NCI-H446 (cell line): ENCODE data around the gene CARMIL3.

ENCODE experiments used
- DNase-seq, 2 experiments: peaks; one replicate each; lab custom pipeline; 2025; lab: John Stamatoyannopoulos, UW

Gene CARMIL3

GRCh38 chr14:24062216-24062980, 10.6 kb downstream of the CARMIL3 start:
- no peak for DNase-seq

GRCh38 chr14:24063263-24063836, 11.5 kb downstream of the CARMIL3 start:
- DNase-seq: no peak

DNA sequence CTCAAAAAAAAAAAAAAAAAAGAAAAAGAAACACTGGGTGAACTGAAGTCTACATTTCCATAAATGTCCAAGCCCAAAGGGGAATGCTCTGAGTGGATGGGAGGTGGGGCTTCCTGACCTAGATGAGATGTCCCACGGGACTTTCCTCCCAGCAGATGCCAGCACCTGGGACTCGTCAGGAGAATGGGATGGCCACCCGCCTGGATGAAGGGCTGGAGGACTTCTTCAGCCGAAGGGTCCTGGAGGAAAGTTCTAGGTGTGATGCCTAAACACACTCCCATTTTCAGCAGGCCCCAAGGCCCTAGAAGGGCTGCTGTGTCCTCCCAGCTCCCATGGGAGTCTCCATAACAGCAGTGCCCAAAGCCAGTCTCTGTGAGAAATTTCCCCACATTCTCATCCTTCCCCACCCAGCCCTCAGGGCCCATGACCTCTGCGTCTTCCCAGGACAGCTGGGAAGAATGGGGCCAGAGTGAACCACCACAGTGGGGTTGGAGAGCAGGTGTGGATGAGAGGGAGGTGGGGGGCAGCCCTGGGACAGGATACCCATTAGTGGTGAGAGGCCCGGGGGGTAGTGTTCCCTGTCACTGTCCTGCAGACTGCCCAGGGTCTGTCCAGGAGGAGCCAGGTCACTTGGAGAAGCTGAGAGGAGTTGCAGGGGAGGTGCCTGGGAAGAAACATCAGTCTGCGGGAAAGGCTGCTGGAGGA, 12.4 kb downstream of the CARMIL3 start:
- no peak for DNase-seq

- no peak for DNase-seq
Observed at GRCh38 chr14:24064856-24065255, 13.0 kb downstream of the CARMIL3 start.

DNA sequence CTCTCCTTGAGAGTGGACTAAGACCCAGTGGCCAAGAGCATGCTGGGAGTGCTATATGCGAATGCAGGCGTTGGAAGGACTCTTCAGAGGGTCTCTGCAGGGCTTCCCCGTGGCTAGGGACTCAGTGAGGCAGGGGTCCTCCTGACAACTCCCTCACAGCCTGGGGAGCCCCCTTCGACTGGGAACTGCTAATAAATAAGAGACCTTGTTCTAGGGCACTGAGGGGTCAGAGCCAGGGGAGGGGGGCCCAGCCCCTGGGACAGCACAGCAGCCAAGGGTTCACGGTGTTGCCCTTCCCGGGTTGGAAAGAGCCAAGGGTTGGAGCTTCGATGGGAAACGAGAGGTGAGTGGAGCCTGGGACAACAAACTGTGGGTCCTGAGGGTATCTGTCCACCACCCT, 13.6 kb downstream of the CARMIL3 start:
- no peak for DNase-seq

GRCh38 chr14:24066496-24067132, 14.8 kb downstream of the CARMIL3 start:
- DNase-seq: no peak

- no peak for DNase-seq
Observed at GRCh38 chr14:24067133-24068082, 15.6 kb downstream of the CARMIL3 start.

GRCh38 chr14:24068711-24069410, 17.1 kb downstream of the CARMIL3 start:
- no peak for DNase-seq

- no peak for DNase-seq
Observed at GRCh38 chr14:24069411-24069735, 17.6 kb downstream of the CARMIL3 start.

- no peak for DNase-seq
Observed at GRCh38 chr14:24070285-24071143, 18.7 kb downstream of the CARMIL3 start.

DNA sequence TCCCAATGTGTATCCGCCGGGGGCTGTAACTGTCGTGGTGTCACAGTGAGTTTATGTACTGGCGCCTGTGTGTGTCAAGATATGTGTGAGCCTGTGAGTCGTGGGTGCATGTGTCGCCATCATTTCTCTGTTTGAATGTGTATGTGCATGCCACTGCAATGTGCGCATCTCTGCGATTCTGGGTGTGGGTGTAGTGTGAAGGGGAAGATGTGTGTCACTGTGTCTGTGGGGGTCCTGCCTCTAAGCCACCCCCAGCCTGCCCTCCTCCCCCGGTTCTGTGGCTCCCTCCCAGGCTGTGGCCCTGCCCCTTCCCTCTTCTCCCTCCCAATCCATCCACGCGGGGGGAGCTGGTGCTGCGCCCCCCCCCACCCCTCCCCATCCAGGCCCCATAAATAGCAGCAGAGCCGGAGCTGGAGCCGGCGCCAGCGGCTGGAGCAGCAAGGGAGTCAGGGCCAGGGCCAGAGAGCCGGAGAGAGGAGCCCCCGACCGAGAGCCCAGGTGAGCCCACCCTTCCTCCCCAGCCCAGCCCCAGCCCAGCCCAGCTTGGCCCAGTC, 19.4 kb downstream of the CARMIL3 start, which contains the start of gene CPNE6:
TSS of gene CPNE6 (plus strand) at position 419 of the 554 bp plus-strand sequence. CDS start 1,375 bp downstream, outside the sequence.
- no peak for DNase-seq

GRCh38 chr14:24071836-24072430, 20.1 kb downstream of the CARMIL3 start:
- DNase-seq: no peak

DNA sequence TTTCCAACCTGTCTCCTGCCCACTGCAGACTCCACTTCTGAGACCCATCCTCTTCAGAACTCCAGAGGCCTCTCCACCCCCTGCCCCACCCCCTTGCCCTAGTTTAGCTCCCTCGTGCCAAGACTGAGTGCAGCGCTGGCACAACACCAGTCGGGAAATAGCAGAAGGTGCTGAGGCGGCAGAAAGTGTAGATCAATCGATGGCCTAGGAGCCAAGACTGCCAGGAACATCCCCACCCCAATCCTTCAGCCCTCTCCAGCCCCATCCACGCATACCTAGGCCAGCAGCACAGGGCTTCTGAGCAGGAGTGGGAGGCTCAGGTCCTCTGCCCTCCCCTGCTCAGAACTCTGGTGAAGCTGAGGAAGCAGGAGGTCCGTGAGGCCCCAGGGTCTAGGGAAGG, 20.6 kb downstream of the CARMIL3 start:
- DNase-seq: peak; percentile 58 to 78

- DNase-seq: no peak
Observed at GRCh38 chr14:24072881-24073877, 21.4 kb downstream of the CARMIL3 start.

DNA sequence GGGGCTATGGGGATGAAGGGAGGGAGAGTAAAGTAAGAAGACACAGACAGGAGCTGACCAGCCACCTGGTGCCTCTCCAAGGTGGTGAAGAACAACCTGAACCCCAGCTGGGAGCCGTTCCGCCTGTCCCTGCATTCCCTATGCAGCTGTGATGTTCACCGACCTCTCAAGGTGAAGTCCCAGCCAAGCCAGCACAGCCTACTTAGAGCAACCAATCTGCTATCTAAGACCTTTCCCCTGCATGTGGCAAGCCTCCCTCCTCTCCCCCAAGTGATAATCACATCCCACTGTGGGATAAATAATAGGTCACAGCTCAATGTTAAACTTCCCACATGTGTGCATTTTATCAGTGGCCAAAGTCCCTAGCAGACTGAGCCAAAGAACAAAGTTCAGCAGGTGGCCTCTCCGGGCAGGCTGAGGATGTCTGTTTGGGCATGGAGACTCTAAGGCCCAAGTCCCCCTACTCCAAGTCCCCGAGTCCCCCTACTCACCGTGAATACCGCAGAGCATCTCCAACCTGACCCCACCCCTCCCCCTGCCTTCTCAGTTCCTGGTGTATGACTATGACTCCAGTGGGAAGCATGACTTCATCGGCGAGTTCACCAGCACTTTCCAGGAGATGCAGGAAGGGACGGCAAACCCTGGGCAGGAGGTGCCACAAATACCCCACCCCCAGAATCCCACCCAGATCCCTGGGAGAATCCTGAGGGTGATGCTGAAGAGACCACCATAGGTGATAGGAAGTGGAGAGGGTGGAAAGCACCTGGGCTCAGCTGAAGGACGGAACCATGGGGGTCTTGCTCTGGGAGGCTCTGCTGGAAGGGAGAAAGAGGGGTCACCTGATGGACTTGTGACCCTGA, 23.0 kb downstream of the CARMIL3 start:
- no peak for DNase-seq

- DNase-seq: no peak
Observed at GRCh38 chr14:24075485-24076301, 23.9 kb downstream of the CARMIL3 start.
